KOPT-K1 (cell line): Measurements from ENCODE around the gene EDC3.
"Not testable (repeated sequence)": the region's sequence is repeated elsewhere in the genome, so short reads cannot be mapped to it uniquely, and the experiment has no call there.

Source experiments
- H3K27ac ChIP-seq: fragments of 200-600 bp; sonication (generic); 2 replicates; pipeline ENCODE4 v1.5.1; 2016; ENCODE audit warnings: antibody characterized with exemption, mild to moderate bottlenecking, low read depth, low read length; ENCODE audit not compliant: poor library complexity, severe bottlenecking
- H3K36me3 ChIP-seq: fragments of 200-600 bp; sonication (generic); 2 replicates; pipeline ENCODE4 v1.5.1; 2017; ENCODE audit warnings: antibody characterized with exemption, mild to moderate bottlenecking, low read length, moderate library complexity; ENCODE audit not compliant: insufficient read depth
- H3K9me3 ChIP-seq: fragments of 200-600 bp; sonication (generic); 2 replicates; pipeline ENCODE4 v1.5.1; 2017; ENCODE audit warnings: antibody characterized with exemption, low read length, mild to moderate bottlenecking; ENCODE audit not compliant: insufficient read depth, poor library complexity, severe bottlenecking

Gene EDC3

GRCh38 chr15:74695597-74696397 is at the start of gene EDC3:
TSS of gene EDC3 (minus strand) at chr15:74696024. CDS start at chr15:74675124, 20,900 bp downstream.
- peak within 1 kb of the TSS; percentile 84 for H3K27ac ChIP-seq
- H3K36me3 ChIP-seq = no peaks in the 10 kb centered on the region
- H3K9me3 ChIP-seq = no peaks in the 10 kb centered on the region

GRCh38 chr15:74742422-74742821 is 46.6 kb upstream of the EDC3 start:
- Histone ChIP-seq H3K36me3 (no peaks in the 10 kb centered on the region), H3K27ac (no peak overlapping the region), H3K9me3 (peaks cover 17% of the 10 kb centered on the region)

- not testable (repeated sequence) for H3K27ac ChIP-seq
- H3K9me3 ChIP-seq = peaks cover 17% of the 10 kb centered on the region
Observed at GRCh38 chr15:74738239-74738638, 42.4 kb upstream of the EDC3 start.

GRCh38 chr15:74735305-74735704 is 39.5 kb upstream of the EDC3 start:
- Histone ChIP-seq H3K9me3 (peaks cover 9% of the 10 kb centered on the region), H3K36me3 (no peaks in the 10 kb centered on the region), H3K27ac (no peak overlapping the region)

More at GRCh38 chr15:74738239-74738638, 42.4 kb upstream of the EDC3 start:
- not testable (repeated sequence) for H3K36me3 ChIP-seq

- Histone ChIP-seq H3K27ac (no peak overlapping the region), H3K36me3 (no peaks in the 10 kb centered on the region), H3K9me3 (peaks cover 4% of the 10 kb centered on the region)
Observed at GRCh38 chr15:74733269-74733668, 37.4 kb upstream of the EDC3 start.

GRCh38 chr15:74732846-74733245 is 37.0 kb upstream of the EDC3 start:
- no peaks in the 10 kb centered on the region for H3K36me3 ChIP-seq

GRCh38 chr15:74730619-74731316 is 34.9 kb upstream of the EDC3 start:
- H3K9me3 ChIP-seq = no peaks in the 10 kb centered on the region
- H3K36me3 ChIP-seq = no peaks in the 10 kb centered on the region
- H3K27ac ChIP-seq = no peak overlapping the region

More at GRCh38 chr15:74732846-74733245, 37.0 kb upstream of the EDC3 start:
- Histone ChIP-seq H3K9me3 (no peaks in the 10 kb centered on the region), H3K27ac (no peak overlapping the region)

- H3K27ac ChIP-seq, H3K36me3 ChIP-seq, H3K9me3 ChIP-seq: not testable (repeated sequence)
Observed at GRCh38 chr15:74729372-74729771, 33.5 kb upstream of the EDC3 start.

- not testable (repeated sequence) for H3K9me3 ChIP-seq, H3K36me3 ChIP-seq, H3K27ac ChIP-seq
Observed at GRCh38 chr15:74728699-74729098, 32.9 kb upstream of the EDC3 start.

- Histone ChIP-seq H3K27ac (no peak overlapping the region), H3K9me3 (no peaks in the 10 kb centered on the region), H3K36me3 (no peaks in the 10 kb centered on the region)
Observed at GRCh38 chr15:74727727-74728126, 31.9 kb upstream of the EDC3 start.

GRCh38 chr15:74726774-74727164 is 30.9 kb upstream of the EDC3 start:
- no peaks in the 10 kb centered on the region for H3K36me3 ChIP-seq
- H3K9me3 ChIP-seq = no peaks in the 10 kb centered on the region
- no peak overlapping the region for H3K27ac ChIP-seq

GRCh38 chr15:74725845-74726773 is 30.3 kb upstream of the EDC3 start:
- Histone ChIP-seq H3K36me3 (no peaks in the 10 kb centered on the region), H3K27ac (no peak overlapping the region), H3K9me3 (no peaks in the 10 kb centered on the region)

GRCh38 chr15:74725225-74725774 is 29.5 kb upstream of the EDC3 start, which contains the start of gene CYP1A1:
TSS of gene CYP1A1 (minus strand) at chr15:74725528. CDS start at chr15:74723097, 2,431 bp downstream.
- no peak within 1 kb of the TSS for H3K27ac ChIP-seq
- H3K9me3 ChIP-seq = no peaks in the 10 kb centered on the region
- H3K36me3 ChIP-seq = no peaks in the 10 kb centered on the region

- Histone ChIP-seq H3K9me3 (no peaks in the 10 kb centered on the region), H3K36me3 (no peaks in the 10 kb centered on the region), H3K27ac (no peak overlapping the region)
Observed at GRCh38 chr15:74724570-74725224, 28.9 kb upstream of the EDC3 start.
